ENCODE results near the gene AHI1.

DNA sequence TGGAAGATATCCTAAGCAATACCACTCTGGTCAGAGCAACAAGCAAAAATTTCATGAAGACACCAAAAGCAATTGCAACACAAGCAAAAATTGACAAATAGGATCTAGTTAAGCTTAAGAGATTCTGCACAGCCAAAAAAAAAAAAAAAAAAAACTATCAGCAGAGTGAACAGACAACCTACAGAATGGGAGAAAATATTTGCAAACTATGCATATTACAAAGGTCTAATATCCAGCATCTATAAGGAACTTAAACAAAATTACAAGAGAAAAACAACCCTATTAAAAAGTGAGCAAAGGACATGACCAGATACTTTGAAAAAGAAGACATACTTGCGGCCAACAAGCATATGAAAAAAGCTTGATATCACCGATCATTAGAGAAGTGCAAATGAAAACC lies 20.0 kb upstream of the AHI1 start:
- TF ChIP-seq, protein P1, sequence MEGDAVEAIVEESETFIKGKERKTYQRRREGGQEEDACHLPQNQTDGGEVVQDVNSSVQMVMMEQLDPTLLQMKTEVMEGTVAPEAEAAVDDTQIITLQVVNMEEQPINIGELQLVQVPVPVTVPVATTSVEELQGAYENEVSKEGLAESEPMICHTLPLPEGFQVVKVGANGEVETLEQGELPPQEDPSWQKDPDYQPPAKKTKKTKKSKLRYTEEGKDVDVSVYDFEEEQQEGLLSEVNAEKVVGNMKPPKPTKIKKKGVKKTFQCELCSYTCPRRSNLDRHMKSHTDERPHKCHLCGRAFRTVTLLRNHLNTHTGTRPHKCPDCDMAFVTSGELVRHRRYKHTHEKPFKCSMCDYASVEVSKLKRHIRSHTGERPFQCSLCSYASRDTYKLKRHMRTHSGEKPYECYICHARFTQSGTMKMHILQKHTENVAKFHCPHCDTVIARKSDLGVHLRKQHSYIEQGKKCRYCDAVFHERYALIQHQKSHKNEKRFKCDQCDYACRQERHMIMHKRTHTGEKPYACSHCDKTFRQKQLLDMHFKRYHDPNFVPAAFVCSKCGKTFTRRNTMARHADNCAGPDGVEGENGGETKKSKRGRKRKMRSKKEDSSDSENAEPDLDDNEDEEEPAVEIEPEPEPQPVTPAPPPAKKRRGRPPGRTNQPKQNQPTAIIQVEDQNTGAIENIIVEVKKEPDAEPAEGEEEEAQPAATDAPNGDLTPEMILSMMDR (IDR thresholded peaks at IDR 0.05; ENCODE audit: insufficient read depth, low read depth, low read length): no peak
- TF ChIP-seq EZH2 (IDR thresholded peaks at IDR 0.05; ENCODE audit: insufficient read depth, low read length): no peak

Measured in astrocyte (in vitro differentiated cells and primary cell).